Gastroesophageal sphincter (tissue), 4 donors: Measurements from ENCODE around the gene SLTM. TPM values are rescaled to one million over a fixed set of nuclear protein-coding genes. Genes with fewer than 3 reads are reported as not detected.
"Not testable (repeated sequence)": the region's sequence is repeated elsewhere in the genome, so short reads cannot be mapped to it uniquely, and the experiment has no call there.

ENCODE experiments used
- ATAC-seq: fragments of 150-250 bp; one replicate; pipeline ENCODE4 v1.9.1; 2016; ENCODE audit warnings: mild to moderate bottlenecking, moderate library complexity
- H3K27ac ChIP-seq, 4 donors: fragments of 200-600 bp; sonication (generic) in 3 of 4; 1 replicate in 3 of 4; 2 replicates in 1 of 4; pipeline ENCODE4 v1.5.1; 2016 to 2019
- H3K27me3 ChIP-seq: fragments of 200-600 bp; sonication (generic); one replicate; pipeline ENCODE4 v1.5.1; 2019
- H3K36me3 ChIP-seq, 2 donors: fragments of 200-600 bp; sonication (generic); one replicate each; pipeline ENCODE4 v1.5.1; 2019; ENCODE audit warnings: control low read depth in 1 of 2
- H3K4me1 ChIP-seq, 3 donors: fragments of 200-600 bp; sonication (generic); 1 replicate in 2 of 3; 2 replicates in 1 of 3; pipeline ENCODE4 v1.5.1; 2016 to 2019; ENCODE audit warnings: control low read depth in 2 of 3
- H3K4me3 ChIP-seq, 2 donors: fragments of 200-600 bp; sonication (generic); one replicate each; pipeline ENCODE4 v1.5.1; 2019; ENCODE audit warnings: mild to moderate bottlenecking in 1 of 2, moderate library complexity in 1 of 2
- H3K9me3 ChIP-seq, 3 donors: fragments of 200-600 bp; sonication (generic); one replicate each; pipeline ENCODE4 v1.5.1; 2017 to 2019; ENCODE audit warnings: control low read depth in 2 of 3
- CTCF ChIP-seq, 4 experiments: fragments of 200-600 bp in 2 of 4; fragments of 450-650 bp in 2 of 4; sonication (generic) in 1 of 4; IDR thresholded peaks; one replicate each; pipeline ENCODE4 v1.5.1; 2017 to 2019; ENCODE audit warnings: antibody characterized with exemption in 4 of 4, mild to moderate bottlenecking in 2 of 4, moderate library complexity in 2 of 4
- EP300 ChIP-seq: sonication (generic); formaldehyde crosslinking; IDR thresholded peaks from one replicate; pipeline ENCODE4 v1.6.1; 2017; ENCODE audit warnings: antibody characterized with exemption, mild to moderate bottlenecking
- POLR2A ChIP-seq, 2 donors: fragments of 450-650 bp; IDR thresholded peaks; one replicate each; pipeline ENCODE4 v1.6.1; 2017; ENCODE audit warnings: antibody characterized with exemption in 2 of 2, mild to moderate bottlenecking in 2 of 2, moderate library complexity in 1 of 2
- POLR2AphosphoS5 ChIP-seq: sonication (generic); formaldehyde crosslinking; IDR thresholded peaks from one replicate; pipeline ENCODE4 v1.6.1; 2017; ENCODE audit warnings: antibody characterized with exemption
- WGBS, 2 donors: methylation state at CpG; one replicate each; pipeline ENCODE4 v1.1.5; 2018; ENCODE audit warnings: low coverage in 1 of 2; 5-methylcytosine and 5-hydroxymethylcytosine counted together
- small RNA-seq, 4 donors: library from RNA; depleted of rRNA; stranded (forward); fragments of <200 nt; gene quantifications; one replicate each; pipeline ENCODE3, GENCODE V24; 2016
- total RNA-seq, 4 donors: library from RNA; depleted of rRNA; stranded (reverse); fragments of >200 nt; gene quantifications; one replicate each; pipeline ENCODE4 v1.1.0, GENCODE V29; 2016

Gene SLTM
- total RNA-seq, 4 donors from 2014 or later = 79.2 to 120 (median 84.4) TPM

- Histone ChIP-seq H3K27me3 (no peaks in the 10 kb centered on the region), H3K27ac (no peak overlapping the region), H3K4me1 (no peaks in the 10 kb centered on the region), H3K36me3 (peaks cover 0 to 21% of the 10 kb centered on the region in 2 donors), H3K4me3 (no peak overlapping the region), H3K9me3 (no peaks in the 10 kb centered on the region)
- no peak for TF ChIP-seq CTCF (IDR thresholded peaks at IDR 0.05)
- TF ChIP-seq POLR2A (IDR thresholded peaks at IDR 0.05) = no peak
- WGBS, 2 donors = 86 to 91% methylated on average over 3 to 8 of the region's 8 CpGs
- no peak for ATAC-seq
Observed at GRCh38 chr15:58840048-58840447, 93.4 kb downstream of the SLTM start.

- peaks cover 0 to 20% of the 10 kb centered on the region in 2 donors for H3K36me3 ChIP-seq
- H3K27ac ChIP-seq = no peak overlapping the region
- H3K9me3 ChIP-seq = no peaks in the 10 kb centered on the region
- no peak for TF ChIP-seq POLR2A (IDR thresholded peaks at IDR 0.05)
- TF ChIP-seq EP300 = no peak
- peak in 1 of 4 experiments; percentile 19 for TF ChIP-seq CTCF (IDR thresholded peaks at IDR 0.05)
- no peak for ATAC-seq
- H3K4me1 ChIP-seq = no peaks in the 10 kb centered on the region
- WGBS, 2 donors = 100% methylated on average over 1 of the region's 1 CpG
- no peak overlapping the region for H3K4me3 ChIP-seq
- H3K27me3 ChIP-seq = no peaks in the 10 kb centered on the region
Observed at GRCh38 chr15:58839485-58839884, 94.0 kb downstream of the SLTM start.

- not testable (repeated sequence) for H3K27me3 ChIP-seq, H3K4me1 ChIP-seq, H3K4me3 ChIP-seq, ATAC-seq, H3K9me3 ChIP-seq, H3K27ac ChIP-seq
- 50 to 74% methylated on average over 7 to 9 of the region's 9 CpGs for WGBS, 2 donors
- H3K36me3 ChIP-seq = peaks cover 0 to 48% of the 10 kb centered on the region in 2 donors
Observed at GRCh38 chr15:58833681-58834426, 99.6 kb downstream of the SLTM start.

- Histone ChIP-seq H3K4me1 (no peaks in the 10 kb centered on the region), H3K27me3 (no peaks in the 10 kb centered on the region), H3K9me3 (no peaks in the 10 kb centered on the region), H3K36me3 (peaks cover 0 to 66% of the 10 kb centered on the region in 2 donors), H3K4me3 (no peak overlapping the region), H3K27ac (no peak overlapping the region)
- TF ChIP-seq POLR2AphosphoS5 = no peak
- no peak for TF ChIP-seq POLR2A (IDR thresholded peaks at IDR 0.05)
- no peak for TF ChIP-seq CTCF (IDR thresholded peaks at IDR 0.05)
- no peak for TF ChIP-seq EP300
- 94 to 96% methylated on average over 2 of the region's 2 CpGs for WGBS, 2 donors
- no peak for ATAC-seq
Observed at GRCh38 chr15:58830556-58830955, 102.9 kb downstream of the SLTM start.

Small RNA genes lying within 50 kb of the gene (small RNA-seq; reads per million reads assigned to genes)
- 0 reads per million in 4 donors for gene ZNF444P1

Other genes with a start within 250 kb of the SLTM start
- gene ADAM10, start 184.0 kb downstream of the SLTM start, total RNA-seq = 10 to 100 TPM; 59.5 to 69.1 (median 62.3) TPM
- 10 to 100 TPM; 28.6 to 44.4 (median 38.4) TPM for gene MINDY2, start 162.4 kb downstream of the SLTM start, total RNA-seq
- gene RNF111, start 54.0 kb upstream of the SLTM start, total RNA-seq = 10 to 100 TPM; 17.5 to 20.4 (median 18.5) TPM
- 1 to 10 TPM in 1 of 4 donors, under 1 TPM in 2, not detected in 1; 0.46 to 5.1 (median 0.93) TPM for gene CCNB2, start 171.5 kb upstream of the SLTM start, total RNA-seq